Measurements from ENCODE around the gene HAGH. TPM values are rescaled to one million over a fixed set of nuclear protein-coding genes. Genes with fewer than 3 reads are reported as not detected.

The HAGH gene
- 10 to 100 TPM; 46.6 to 61.9 TPM for total RNA-seq

GRCh38 chr16:1826691-1827573, at the start of gene HAGH, which contains the start of gene FAHD1:
HAGH (minus strand) TSS chr16:1826825; CDS start chr16:1826787, 38 bp downstream.
FAHD1 (plus strand) TSS chr16:1827206; CDS start chr16:1827239, 33 bp downstream.

GRCh38 chr16:1871974-1872635, 45.5 kb upstream of the HAGH start, which contains the start of gene MEIOB:
MEIOB (minus strand) TSS chr16:1872164; CDS start chr16:1868175, 3,989 bp downstream.

GRCh38 chr16:1793578-1794220, 32.9 kb downstream of the HAGH start, which contains the start of gene IGFALS:
IGFALS (minus strand) TSS chr16:1793705; CDS start chr16:1793652, 53 bp downstream.

GRCh38 chr16:1782408-1783264, 44.0 kb downstream of the HAGH start, which contains the start of the genes NUBP2 and SPSB3:
NUBP2 (plus strand) TSS chr16:1782960; CDS start chr16:1783021, 61 bp downstream.
SPSB3 (minus strand) TSS chr16:1782571; CDS start chr16:1781483, 1,088 bp downstream.

GRCh38 chr16:1772908-1773702, 53.5 kb downstream of the HAGH start, which contains the start of gene MRPS34:
MRPS34 (minus strand) TSS chr16:1773134; CDS start chr16:1773119, 15 bp downstream.

GRCh38 chr16:1772362-1772907, 54.2 kb downstream of the HAGH start, which contains the start of gene EME2:
EME2 (plus strand) TSS chr16:1772810; CDS start chr16:1773228, 418 bp downstream.

GRCh38 chr16:1771188-1771863, 55.3 kb downstream of the HAGH start, which contains the start of gene NME3:
NME3 (minus strand) TSS chr16:1771543; CDS start chr16:1771534, 9 bp downstream.

Other genes with a start within 250 kb of the HAGH start
- 10 to 100 TPM; 14.3 to 26.2 TPM for gene IFT140, start 214.8 kb downstream of the HAGH start, total RNA-seq
- gene CRAMP1, start 214.5 kb downstream of the HAGH start, total RNA-seq: 10 to 100 TPM; 10.7 to 12.0 TPM
- 100 to 1,000 TPM in 1 of 2 donors, 10 to 100 TPM in 1; 60.6 to 129 TPM for gene JPT2, start 148.5 kb downstream of the HAGH start, total RNA-seq
- gene MAPK8IP3, start 120.6 kb downstream of the HAGH start, total RNA-seq: 10 to 100 TPM; 18.3 to 30.3 TPM
- 10 to 100 TPM; 27.9 to 36.0 TPM for gene NME3, start 55.3 kb downstream of the HAGH start, total RNA-seq
- gene EME2, start 54.0 kb downstream of the HAGH start, total RNA-seq: 10 to 100 TPM; 15.3 to 17.2 TPM
- 100 to 1,000 TPM in 1 of 2 donors, 10 to 100 TPM in 1; 87.8 to 153 TPM for gene MRPS34, start 53.7 kb downstream of the HAGH start, total RNA-seq
- 10 to 100 TPM; 19.3 to 23.1 TPM for gene SPSB3, start 44.3 kb downstream of the HAGH start, total RNA-seq
- 10 to 100 TPM; 59.5 to 80.3 TPM for gene NUBP2, start 43.9 kb downstream of the HAGH start, total RNA-seq
- gene IGFALS, start 33.1 kb downstream of the HAGH start, total RNA-seq: under 1 TPM in 1 of 2 donors, not detected in 1; 0.33 TPM
- gene FAHD1, start 381 bp upstream of the HAGH start, total RNA-seq: 100 to 1,000 TPM; 114 to 119 TPM
- gene MEIOB, start 45.3 kb upstream of the HAGH start, total RNA-seq: 1 to 10 TPM in 1 of 2 donors, under 1 TPM in 1; under 0.01 to 1.3 TPM
- gene HS3ST6, start 91.6 kb upstream of the HAGH start, total RNA-seq: not detected
- 10 to 100 TPM; 11.4 to 16.0 TPM for gene MSRB1, start 116.4 kb upstream of the HAGH start, total RNA-seq
- gene RPL3L, start 127.9 kb upstream of the HAGH start, total RNA-seq: not detected
- gene NDUFB10, start 132.7 kb upstream of the HAGH start, total RNA-seq: 100 to 1,000 TPM; 131 to 144 TPM
- 1,000 to 10,000 TPM in 1 of 2 donors, 100 to 1,000 TPM in 1; 727 to 1,558 TPM for gene RPS2, start 138.0 kb upstream of the HAGH start, total RNA-seq
- gene RNF151, start 140.0 kb upstream of the HAGH start, total RNA-seq: not detected
- 10 to 100 TPM; 27.5 to 45.0 TPM for gene TBL3, start 145.2 kb upstream of the HAGH start, total RNA-seq
- gene NOXO1, start 154.6 kb upstream of the HAGH start, total RNA-seq: under 1 TPM in 1 of 2 donors, not detected in 1; 0.34 TPM
- gene GFER, start 157.4 kb upstream of the HAGH start, total RNA-seq: 10 to 100 TPM in 1 of 2 donors, 1 to 10 TPM in 1; 9.6 to 13.3 TPM
- gene SYNGR3, start 163.1 kb upstream of the HAGH start, total RNA-seq: under 1 TPM in 1 of 2 donors, not detected in 1; 0.69 TPM
- 10 to 100 TPM; 26.6 to 29.6 TPM for gene ZNF598, start 183.0 kb upstream of the HAGH start, total RNA-seq
- under 1 TPM in 1 of 2 donors, not detected in 1; 0.33 TPM for gene NPW, start 193.0 kb upstream of the HAGH start, total RNA-seq
- gene NHERF2, start 200.1 kb upstream of the HAGH start, total RNA-seq: 1 to 10 TPM; 4.1 to 9.7 TPM
- 10 to 100 TPM; 20.0 to 45.3 TPM for gene NTHL1, start 221.0 kb upstream of the HAGH start, total RNA-seq
- 10 to 100 TPM; 35.6 to 41.6 TPM for gene TSC2, start 221.2 kb upstream of the HAGH start, total RNA-seq

All from melanocyte of skin (primary cell).